Measurements from ENCODE around the gene PPIG.

GRCh38 chr2:169619946-169620345 is 35.8 kb downstream of the PPIG start:
- TF ChIP-seq, protein P1, sequence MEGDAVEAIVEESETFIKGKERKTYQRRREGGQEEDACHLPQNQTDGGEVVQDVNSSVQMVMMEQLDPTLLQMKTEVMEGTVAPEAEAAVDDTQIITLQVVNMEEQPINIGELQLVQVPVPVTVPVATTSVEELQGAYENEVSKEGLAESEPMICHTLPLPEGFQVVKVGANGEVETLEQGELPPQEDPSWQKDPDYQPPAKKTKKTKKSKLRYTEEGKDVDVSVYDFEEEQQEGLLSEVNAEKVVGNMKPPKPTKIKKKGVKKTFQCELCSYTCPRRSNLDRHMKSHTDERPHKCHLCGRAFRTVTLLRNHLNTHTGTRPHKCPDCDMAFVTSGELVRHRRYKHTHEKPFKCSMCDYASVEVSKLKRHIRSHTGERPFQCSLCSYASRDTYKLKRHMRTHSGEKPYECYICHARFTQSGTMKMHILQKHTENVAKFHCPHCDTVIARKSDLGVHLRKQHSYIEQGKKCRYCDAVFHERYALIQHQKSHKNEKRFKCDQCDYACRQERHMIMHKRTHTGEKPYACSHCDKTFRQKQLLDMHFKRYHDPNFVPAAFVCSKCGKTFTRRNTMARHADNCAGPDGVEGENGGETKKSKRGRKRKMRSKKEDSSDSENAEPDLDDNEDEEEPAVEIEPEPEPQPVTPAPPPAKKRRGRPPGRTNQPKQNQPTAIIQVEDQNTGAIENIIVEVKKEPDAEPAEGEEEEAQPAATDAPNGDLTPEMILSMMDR (IDR thresholded peaks at IDR 0.05; ENCODE audit: low read depth, low read length) = no peak
- TF ChIP-seq EZH2phosphoT487 (IDR thresholded peaks at IDR 0.05; ENCODE audit: low read depth) = no peak

Data from OCI-LY3 (cell line).